ENCODE data around the gene NEUROD1. TPM values are rescaled to one million over a fixed set of nuclear protein-coding genes. Genes with fewer than 3 reads are reported as not detected.
"Not testable (repeated sequence)": the region's sequence is repeated elsewhere in the genome, so short reads cannot be mapped to it uniquely, and the experiment has no call there.

Gene NEUROD1
- total and polyA plus RNA-seq, 2 experiments from 2014 or later: 0.53 to 1.3 TPM

GRCh38 chr2:181723731-181724130 lies 43.4 kb upstream of the NEUROD1 start:
- no peak overlapping the region for H3K27ac ChIP-seq

DNA sequence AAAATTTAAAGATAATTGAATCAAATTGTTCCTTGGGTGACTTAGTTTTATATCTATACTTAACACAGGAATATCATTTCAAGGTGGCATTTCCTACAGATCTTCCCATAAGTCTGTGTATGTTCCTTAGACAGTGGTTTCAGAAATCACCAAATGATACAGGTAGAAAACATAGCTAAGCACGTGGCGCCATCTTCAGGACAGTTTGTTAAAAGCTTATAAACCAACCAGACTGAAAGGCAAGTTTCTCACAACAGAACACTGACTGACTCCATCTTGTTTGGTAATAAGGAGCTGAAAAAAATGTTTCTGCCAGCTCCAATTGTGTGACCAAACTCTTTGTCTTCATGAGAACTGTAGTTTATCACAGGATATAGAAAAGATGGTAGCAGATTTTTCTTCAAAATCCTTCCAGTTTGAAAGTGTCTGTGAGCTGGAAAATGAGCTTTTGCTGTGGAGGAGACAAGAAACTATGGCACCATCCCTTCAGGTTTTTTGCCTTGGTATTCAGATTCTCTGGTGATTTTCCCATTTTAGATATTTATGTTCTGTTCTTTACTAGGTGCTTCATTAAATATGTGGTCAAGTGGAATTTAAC lies 34.8 kb upstream of the NEUROD1 start:
- Histone ChIP-seq H3K4me3 (no peak overlapping the region), H3K27ac (no peak overlapping the region), H3K79me2 (no peaks in the 10 kb centered on the region), H4K20me1 (ENCODE audit: insufficient read depth, poor library complexity, severe bottlenecking) (no peaks in the 10 kb centered on the region), H3K27me3 (no peaks in the 10 kb centered on the region), H3K4me1 (ENCODE audit: insufficient read depth) (no peaks in the 10 kb centered on the region), H3K36me3 (replicated peaks; ENCODE audit: insufficient read depth, low read depth) (no peaks in the 10 kb centered on the region), H3K4me2 (no peak overlapping the region), H2AFZ (peak overlapping the region; percentile 78), H3K9me2 (replicated peaks; ENCODE audit: insufficient read depth) (no peaks in the 10 kb centered on the region), H3K9me3 (ENCODE audit: low read depth) (no peaks in the 10 kb centered on the region)
- peak; percentile 91 for DNase-seq (ENCODE audit: low spot score)
- WGBS (ENCODE audit: low lambda C conversion rate, missing lambda C conversion rate): 0% methylated on average over 2 of the region's 2 CpGs
- TF ChIP-seq, protein P1, sequence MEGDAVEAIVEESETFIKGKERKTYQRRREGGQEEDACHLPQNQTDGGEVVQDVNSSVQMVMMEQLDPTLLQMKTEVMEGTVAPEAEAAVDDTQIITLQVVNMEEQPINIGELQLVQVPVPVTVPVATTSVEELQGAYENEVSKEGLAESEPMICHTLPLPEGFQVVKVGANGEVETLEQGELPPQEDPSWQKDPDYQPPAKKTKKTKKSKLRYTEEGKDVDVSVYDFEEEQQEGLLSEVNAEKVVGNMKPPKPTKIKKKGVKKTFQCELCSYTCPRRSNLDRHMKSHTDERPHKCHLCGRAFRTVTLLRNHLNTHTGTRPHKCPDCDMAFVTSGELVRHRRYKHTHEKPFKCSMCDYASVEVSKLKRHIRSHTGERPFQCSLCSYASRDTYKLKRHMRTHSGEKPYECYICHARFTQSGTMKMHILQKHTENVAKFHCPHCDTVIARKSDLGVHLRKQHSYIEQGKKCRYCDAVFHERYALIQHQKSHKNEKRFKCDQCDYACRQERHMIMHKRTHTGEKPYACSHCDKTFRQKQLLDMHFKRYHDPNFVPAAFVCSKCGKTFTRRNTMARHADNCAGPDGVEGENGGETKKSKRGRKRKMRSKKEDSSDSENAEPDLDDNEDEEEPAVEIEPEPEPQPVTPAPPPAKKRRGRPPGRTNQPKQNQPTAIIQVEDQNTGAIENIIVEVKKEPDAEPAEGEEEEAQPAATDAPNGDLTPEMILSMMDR (IDR thresholded peaks at IDR 0.05; ENCODE audit: poor library complexity): peak; percentile 89
- no peak for TF ChIP-seq EZH2phosphoT487 (IDR thresholded peaks at IDR 0.05; ENCODE audit: low read depth, severe bottlenecking, unreplicated experiment)

More at GRCh38 chr2:181723731-181724130, 43.4 kb upstream of the NEUROD1 start:
- Histone ChIP-seq H3K9me2 (replicated peaks; ENCODE audit: insufficient read depth) (no peaks in the 10 kb centered on the region), H4K20me1 (ENCODE audit: insufficient read depth, poor library complexity, severe bottlenecking) (no peaks in the 10 kb centered on the region), H3K36me3 (replicated peaks; ENCODE audit: insufficient read depth, low read depth) (no peaks in the 10 kb centered on the region), H3K27me3 (no peaks in the 10 kb centered on the region), H3K79me2 (no peaks in the 10 kb centered on the region), H2AFZ (no peak overlapping the region), H3K4me1 (ENCODE audit: insufficient read depth) (no peaks in the 10 kb centered on the region), H3K9me3 (ENCODE audit: low read depth) (no peaks in the 10 kb centered on the region), H3K4me2 (no peak overlapping the region), H3K4me3 (no peak overlapping the region)
- DNase-seq (ENCODE audit: low spot score): no peak
- TF ChIP-seq, protein P1 (IDR thresholded peaks at IDR 0.05; ENCODE audit: poor library complexity): no peak
- TF ChIP-seq EZH2phosphoT487 (IDR thresholded peaks at IDR 0.05; ENCODE audit: low read depth, severe bottlenecking, unreplicated experiment) (no peak), EZH2 (IDR thresholded peaks at IDR 0.05; ENCODE audit: borderline replicate concordance) (no peak)
- 76% methylated on average over 2 of the region's 2 CpGs for WGBS (ENCODE audit: low lambda C conversion rate, missing lambda C conversion rate)

DNA sequence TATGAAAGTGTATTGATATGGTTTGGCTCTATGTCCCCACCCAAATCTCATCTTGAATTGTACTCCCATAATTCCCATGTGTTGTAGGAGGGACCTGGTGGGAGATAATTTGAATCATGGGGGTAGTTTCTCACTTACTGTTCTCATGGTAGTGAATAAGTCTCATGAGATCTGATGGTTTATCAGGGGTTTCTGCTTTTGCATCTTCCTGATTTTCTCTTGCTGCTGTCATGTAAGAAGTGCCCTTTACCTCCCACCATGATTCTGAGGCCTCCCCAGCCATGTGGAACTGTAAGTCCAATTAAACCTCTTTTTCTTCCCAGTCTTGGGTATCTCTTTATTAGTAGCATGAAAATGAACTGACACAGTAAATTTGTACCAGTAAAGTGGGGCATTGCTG lies 30.7 kb upstream of the NEUROD1 start:
- H3K79me2 ChIP-seq; DNase-seq (ENCODE audit: low spot score); H3K4me1 ChIP-seq (ENCODE audit: insufficient read depth); H2AFZ ChIP-seq; H3K36me3 ChIP-seq (replicated peaks; ENCODE audit: insufficient read depth, low read depth); H3K4me3 ChIP-seq; H4K20me1 ChIP-seq (ENCODE audit: insufficient read depth, poor library complexity, severe bottlenecking); H3K27me3 ChIP-seq; H3K27ac ChIP-seq; H3K9me3 ChIP-seq (ENCODE audit: low read depth); H3K9me2 ChIP-seq (replicated peaks; ENCODE audit: insufficient read depth); H3K4me2 ChIP-seq: not testable (repeated sequence)

- H4K20me1 ChIP-seq (ENCODE audit: insufficient read depth, poor library complexity, severe bottlenecking); H3K36me3 ChIP-seq (replicated peaks; ENCODE audit: insufficient read depth, low read depth); H3K79me2 ChIP-seq; H3K9me3 ChIP-seq (ENCODE audit: low read depth); H3K4me3 ChIP-seq; DNase-seq (ENCODE audit: low spot score); H3K4me2 ChIP-seq; H3K4me1 ChIP-seq (ENCODE audit: insufficient read depth); H3K9me2 ChIP-seq (replicated peaks; ENCODE audit: insufficient read depth); H3K27me3 ChIP-seq; H3K27ac ChIP-seq; H2AFZ ChIP-seq: not testable (repeated sequence)
- 92% methylated on average over 3 of the region's 3 CpGs for WGBS (ENCODE audit: low lambda C conversion rate, missing lambda C conversion rate)
Measured at GRCh38 chr2:181702519-181702918, 22.2 kb upstream of the NEUROD1 start.
